Adrenal gland (tissue), 12 donors: Measurements from ENCODE around the gene NBPF3. TPM values are rescaled to one million over a fixed set of nuclear protein-coding genes. Genes with fewer than 3 reads are reported as not detected.

ENCODE experiments used
- DNase-seq, 7 donors: peaks; one replicate each; pipeline ENCODE4 v3.0.0-alpha.2; 2019 to 2020
- H3K27ac ChIP-seq, 5 donors: fragments of 200-600 bp; sonication (generic) in 4 of 5; 1 replicate in 3 of 5; 2 replicates in 2 of 5; pipeline versions ENCODE4 v1.5.1 to v1.8.0; 2016 to 2020; ENCODE audit warnings: mild to moderate bottlenecking in 1 of 5
- H3K27me3 ChIP-seq: fragments of 200-600 bp; 2 replicates; pipeline ENCODE4 v1.8.0; 2021
- H3K36me3 ChIP-seq, 2 donors: fragments of 200-600 bp; replicated peaks in 1 of 2; 1 replicate in 1 of 2; 2 replicates in 1 of 2; pipeline versions ENCODE4 v1.5.1 to v1.8.0; 2018 to 2022
- H3K4me1 ChIP-seq, 2 donors: fragments of 200-600 bp; replicated peaks in 1 of 2; 1 replicate in 1 of 2; 2 replicates in 1 of 2; pipeline versions ENCODE4 v1.5.1 to v1.8.0; 2018 to 2021
- H3K4me3 ChIP-seq, 4 donors: fragments of 200-600 bp; sonication (generic) in 3 of 4; one replicate each; pipeline ENCODE4 v1.5.1; 2016 to 2018
- H3K9me3 ChIP-seq, 3 donors: fragments of 200-600 bp; sonication (generic) in 1 of 3; replicated peaks in 1 of 3; 1 replicate in 2 of 3; 2 replicates in 1 of 3; pipeline versions ENCODE4 v1.5.1 to v1.8.0; 2016 to 2021
- CTCF ChIP-seq, 6 experiments: fragments of 450-650 bp in 4 of 6; fragments of 200-600 bp in 2 of 6; sonication (generic) in 1 of 6; IDR thresholded peaks; 1 replicate in 5 of 6; 2 replicates in 1 of 6; pipeline versions ENCODE4 v1.5.1 to v1.8.0; 2016 to 2021; ENCODE audit warnings: antibody characterized with exemption in 6 of 6, mild to moderate bottlenecking in 2 of 6, moderate library complexity in 1 of 6
- POLR2A ChIP-seq, 2 donors: fragments of 450-650 bp; IDR thresholded peaks; one replicate each; pipeline ENCODE4 v1.6.1; 2017; ENCODE audit warnings: antibody characterized with exemption in 2 of 2, mild to moderate bottlenecking in 2 of 2, moderate library complexity in 1 of 2
- WGBS, 4 donors: extraction: QIAGEN DNeasy Blood & Tissue Kit in 2 of 4; methylation state at CpG; one replicate each; pipeline versions ENCODE4 v1.1.5 to v1.1.7; 2013 to 2017; 5-methylcytosine and 5-hydroxymethylcytosine counted together
- intact Hi-C, 2 donors: fragments of 100-400 bp; cut with DNase I; formaldehyde crosslinking; loops; one replicate each; pipeline versions ENCODE4 v1.14.1 to v1.15.0; 2022 to 2023
- polyA plus RNA-seq, 3 donors: library from polyadenylated mRNA; stranded (reverse); fragments of 200-250 nt in 2 of 3; fragments of 350-450 nt in 1 of 3; fragmentation: Illumina TruSeq in 1 of 3; extraction: RNeasy Lipid Tissue Mini Kit (QIAGEN cat#74804) in 1 of 3; gene quantifications; one replicate each; pipeline ENCODE4 v1.2.3, GENCODE V29; 2013 to 2014
- total RNA-seq, 9 donors: library from RNA; depleted of rRNA in 4 of 9; stranded (reverse); fragments of >200 nt in 4 of 9; fragments of 120-200 nt in 1 of 9; fragmentation: NEBNext Ultra II Directional in 1 of 9; extraction: Animal tissue kit (Norgen Biotek cat#: 25700) in 1 of 9; gene quantifications; one replicate each; pipeline versions ENCODE4 v1.1.0 to v1.2.4, GENCODE V29; 2013 to 2023
- donor health status: healthy with polysubstance abuse.
- donor health status: Bipolar disorder and iron deficiency.
- donor health status: DM: yes; HTN: yes; CAD: no.
- donor health status: DM: no; HTN: no; CAD: no.
- donor health status: DM: no; HTN: no; CAD: no.
- donor health status: DM: yes; HTN: yes; CAD: no.

Gene NBPF3
- total and polyA plus RNA-seq, 12 donors = 1.3 to 18.0 (median 12.5) TPM

GRCh38 chr1:21520899-21521716, 81.2 kb downstream of the NBPF3 start:
- Histone ChIP-seq H3K36me3 (no peaks in the 10 kb centered on the region), H3K4me1 (no peaks in the 10 kb centered on the region), H3K4me3 (no peak overlapping the region), H3K27me3 (no peaks in the 10 kb centered on the region), H3K9me3 (no peaks in the 10 kb centered on the region), H3K27ac (no peak overlapping the region)
- TF ChIP-seq POLR2A (IDR thresholded peaks at IDR 0.05) (no peak), CTCF (IDR thresholded peaks at IDR 0.05) (no peak)
- intact Hi-C loops = no loop called here
- DNase-seq = peak in 2 of 7 donors; percentile 47 to 49
- WGBS, 4 donors = 75 to 82% (median 78%) methylated on average over 16 of the region's 16 CpGs

GRCh38 chr1:21521717-21522060, 81.8 kb downstream of the NBPF3 start:
- no peaks in the 10 kb centered on the region for H3K4me1 ChIP-seq
- WGBS, 4 donors = 94 to 99% (median 96%) methylated on average over 4 of the region's 4 CpGs
- no peaks in the 10 kb centered on the region for H3K36me3 ChIP-seq
- no peak overlapping the region for H3K27ac ChIP-seq
- DNase-seq = no peak
- intact Hi-C loops = no loop called here
- no peaks in the 10 kb centered on the region for H3K27me3 ChIP-seq
- H3K4me3 ChIP-seq = no peak overlapping the region
- H3K9me3 ChIP-seq = no peaks in the 10 kb centered on the region
- TF ChIP-seq POLR2A (IDR thresholded peaks at IDR 0.05) (no peak), CTCF (IDR thresholded peaks at IDR 0.05) (no peak)

- Histone ChIP-seq H3K9me3 (no peaks in the 10 kb centered on the region), H3K4me1 (no peaks in the 10 kb centered on the region), H3K27ac (no peak overlapping the region), H3K27me3 (no peaks in the 10 kb centered on the region), H3K4me3 (no peak overlapping the region), H3K36me3 (no peaks in the 10 kb centered on the region)
- no peak for DNase-seq
- TF ChIP-seq CTCF (IDR thresholded peaks at IDR 0.05) (no peak), POLR2A (IDR thresholded peaks at IDR 0.05) (no peak)
- 88 to 91% (median 89%) methylated on average over 11 of the region's 11 CpGs for WGBS, 4 donors
- intact Hi-C loops = no loop called here
Observed at GRCh38 chr1:21522525-21523038, 82.6 kb downstream of the NBPF3 start.

- Histone ChIP-seq H3K4me3 (no peak overlapping the region), H3K27ac (peak overlapping the region in 1 of 5 donors; percentile 29), H3K27me3 (no peaks in the 10 kb centered on the region), H3K4me1 (no peaks in the 10 kb centered on the region), H3K9me3 (no peaks in the 10 kb centered on the region), H3K36me3 (no peaks in the 10 kb centered on the region)
- intact Hi-C loops = no loop called here
- DNase-seq = no peak
- TF ChIP-seq POLR2A (IDR thresholded peaks at IDR 0.05) = no peak
- TF ChIP-seq CTCF (IDR thresholded peaks at IDR 0.05) = no peak
- WGBS, 4 donors = 92 to 93% (median 92%) methylated on average over 4 to 7 of the region's 7 CpGs
Observed at GRCh38 chr1:21523297-21523813, 83.4 kb downstream of the NBPF3 start.
